Measurements from ENCODE around the gene KLHL36. TPM values are rescaled to one million over a fixed set of nuclear protein-coding genes. Genes with fewer than 3 reads are reported as not detected.

The KLHL36 gene
- total and polyA plus RNA-seq, 4 donors: 11.5 to 53.6 (median 16.9) TPM

Other genes starting within 250 kb of the KLHL36 start
- gene MEAK7, start 143.9 kb upstream of the KLHL36 start, total RNA-seq: 1 to 10 TPM; 2.8 to 4.0 TPM
- 1 to 10 TPM; 1.3 to 1.6 TPM for gene MEAK7, start 143.9 kb upstream of the KLHL36 start, polyA plus RNA-seq
- 10 to 100 TPM; 12.0 to 59.5 TPM for gene COTL1, start 30.4 kb upstream of the KLHL36 start, total RNA-seq
- 10 to 100 TPM; 12.9 to 33.0 TPM for gene COTL1, start 30.4 kb upstream of the KLHL36 start, polyA plus RNA-seq
- gene USP10, start 51.5 kb downstream of the KLHL36 start, total RNA-seq: 10 to 100 TPM; 40.8 to 43.3 TPM
- 10 to 100 TPM; 28.2 to 46.1 TPM for gene USP10, start 51.5 kb downstream of the KLHL36 start, polyA plus RNA-seq
- 10 to 100 TPM in 1 of 2 donors, 1 to 10 TPM in 1; 3.4 to 14.8 TPM for gene CRISPLD2, start 171.5 kb downstream of the KLHL36 start, total RNA-seq
- gene CRISPLD2, start 171.5 kb downstream of the KLHL36 start, polyA plus RNA-seq: 1 to 10 TPM; 2.6 to 4.9 TPM

All from liver (tissue), 4 donors.